HG03135 (cell line): ENCODE results near the gene LNPEP.
A peak's percentile ranks its signal among the peaks of the same experiment; 100 is the strongest.

ENCODE experiments used
- ATAC-seq: cut with Tn5 transposase; IDR thresholded peaks from one replicate; pipeline ENCODE4 v1.9.1; 2021; ENCODE audit warnings: mild to moderate bottlenecking, moderate library complexity; ENCODE audit not compliant: unreplicated experiment

The LNPEP gene

GRCh38 chr5:96935559-96936430, at the start of gene LNPEP:
LNPEP (plus strand) TSS chr5:96936080; CDS start chr5:96936156, 76 bp downstream.
- peak; percentile 44 for ATAC-seq

DNA sequence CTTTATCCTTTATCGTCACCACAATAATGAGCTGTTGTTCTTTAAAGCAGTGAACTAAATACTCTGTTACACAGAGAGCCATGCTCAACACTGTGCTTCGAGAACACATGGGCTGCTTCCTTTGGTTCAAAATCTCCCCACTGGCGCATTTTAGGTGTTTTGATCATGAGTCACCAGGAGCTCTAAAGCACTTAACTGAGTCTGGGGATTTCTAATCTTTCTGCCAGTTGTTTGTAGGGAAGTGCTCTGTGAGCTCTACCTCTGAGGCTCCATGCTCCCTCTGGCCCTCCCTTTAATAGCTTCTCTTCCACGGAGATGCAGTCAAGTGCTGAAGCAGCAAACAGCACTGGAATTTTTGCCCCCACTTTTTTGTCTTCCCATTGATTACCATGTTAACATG, 42.5 kb upstream of the LNPEP start:
- no peak for ATAC-seq

DNA sequence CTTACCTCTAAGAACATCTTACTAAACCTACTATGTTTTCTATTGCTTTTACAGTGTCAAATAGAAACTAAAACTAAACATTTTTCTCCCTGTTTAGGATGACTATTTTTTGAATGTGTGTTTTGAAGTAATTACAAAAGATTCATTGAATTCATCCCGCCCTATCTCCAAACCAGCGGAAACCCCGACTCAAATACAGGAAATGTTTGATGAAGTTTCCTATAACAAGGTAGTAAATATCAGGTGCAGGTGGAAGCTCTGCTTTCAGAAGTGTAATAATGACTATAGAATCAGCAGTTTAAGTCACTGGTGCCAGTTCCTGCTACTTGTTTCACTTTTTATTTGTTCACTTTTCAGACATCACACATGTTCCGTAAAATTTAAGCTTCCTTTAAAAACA, 39.6 kb upstream of the LNPEP start:
- peak; percentile 86 for ATAC-seq

DNA sequence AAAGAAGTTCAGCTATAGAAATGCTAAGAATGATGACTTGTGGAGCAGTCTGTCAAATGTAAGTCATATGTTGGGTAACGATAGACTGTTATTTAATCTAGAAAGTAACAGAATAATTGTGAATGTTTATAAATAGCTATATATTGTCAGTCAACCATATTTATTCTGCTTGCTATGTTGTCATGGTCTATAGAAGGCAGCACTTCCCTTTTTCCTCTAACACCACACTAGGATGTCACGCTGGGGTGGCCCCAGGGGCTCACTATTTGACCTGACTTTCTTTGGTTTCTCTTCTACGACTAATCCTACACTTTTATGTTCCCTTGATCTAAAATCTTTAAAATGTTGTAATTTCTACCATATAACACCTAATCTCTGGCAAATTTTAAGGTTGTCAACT, 39.1 kb upstream of the LNPEP start:
- peak; percentile 89 for ATAC-seq

GRCh38 chr5:96901384-96901783, 34.5 kb upstream of the LNPEP start:
- no peak for ATAC-seq

- ATAC-seq: no peak
Measured at GRCh38 chr5:96901841-96902240, 34.0 kb upstream of the LNPEP start.

DNA sequence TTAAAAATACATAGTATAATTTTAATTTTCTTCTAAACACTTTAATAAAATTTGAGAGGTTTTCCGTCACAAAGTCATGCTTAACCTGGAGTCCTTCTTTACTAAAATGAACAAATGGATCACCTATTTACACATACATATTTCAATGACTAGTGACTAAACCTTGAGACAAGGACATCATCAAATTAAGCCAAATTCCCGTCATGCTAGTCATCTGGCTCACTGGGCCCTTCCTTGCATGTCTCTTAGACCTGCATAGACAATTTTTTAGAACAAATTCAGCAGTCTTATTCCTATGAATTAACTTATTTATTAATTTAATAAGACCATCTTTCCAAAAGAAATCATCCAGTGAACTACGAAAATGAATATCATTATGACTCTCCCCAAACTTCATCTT, 33.0 kb upstream of the LNPEP start:
- no peak for ATAC-seq

DNA sequence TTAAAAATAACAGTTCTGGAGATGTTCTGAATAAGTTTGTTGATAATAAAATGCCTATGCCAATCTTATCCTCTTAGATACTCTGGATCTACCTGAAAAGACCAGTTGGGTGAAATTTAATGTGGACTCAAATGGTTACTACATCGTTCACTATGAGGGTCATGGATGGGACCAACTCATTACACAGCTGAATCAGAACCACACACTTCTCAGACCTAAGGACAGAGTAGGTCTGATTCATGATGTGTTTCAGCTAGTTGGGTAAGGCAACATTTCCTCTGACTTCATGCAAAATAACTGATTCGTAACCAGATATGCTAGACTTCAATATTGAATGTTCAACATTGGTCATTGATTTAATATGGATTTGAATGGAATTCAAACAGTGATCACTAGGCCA, 32.6 kb upstream of the LNPEP start:
- no peak for ATAC-seq

- ATAC-seq: no peak
Measured at GRCh38 chr5:96904054-96904931, 31.6 kb upstream of the LNPEP start.

DNA sequence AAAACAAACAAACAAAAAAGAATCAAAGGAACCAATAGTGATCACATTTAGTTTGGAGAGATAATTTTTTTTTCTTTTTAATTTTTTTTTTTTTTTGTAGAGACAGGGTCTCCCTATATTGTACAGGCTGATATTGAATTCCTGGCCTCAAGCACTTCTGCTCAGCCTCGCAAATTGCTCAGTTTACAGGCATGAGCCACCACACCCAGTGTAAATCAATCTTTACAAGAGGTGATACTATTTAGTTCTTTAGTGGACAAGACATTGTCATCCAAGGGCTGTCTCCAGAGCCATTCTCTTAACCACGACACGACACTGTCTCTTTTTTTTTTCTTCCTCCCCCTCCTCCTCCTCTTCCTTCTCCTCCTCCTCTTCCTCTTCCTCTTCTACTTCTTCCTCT, 30.0 kb upstream of the LNPEP start:
- no peak for ATAC-seq

GRCh38 chr5:96909003-96909402, 26.9 kb upstream of the LNPEP start:
- no peak for ATAC-seq

- ATAC-seq: no peak
Measured at GRCh38 chr5:96909435-96909834, 26.4 kb upstream of the LNPEP start.

DNA sequence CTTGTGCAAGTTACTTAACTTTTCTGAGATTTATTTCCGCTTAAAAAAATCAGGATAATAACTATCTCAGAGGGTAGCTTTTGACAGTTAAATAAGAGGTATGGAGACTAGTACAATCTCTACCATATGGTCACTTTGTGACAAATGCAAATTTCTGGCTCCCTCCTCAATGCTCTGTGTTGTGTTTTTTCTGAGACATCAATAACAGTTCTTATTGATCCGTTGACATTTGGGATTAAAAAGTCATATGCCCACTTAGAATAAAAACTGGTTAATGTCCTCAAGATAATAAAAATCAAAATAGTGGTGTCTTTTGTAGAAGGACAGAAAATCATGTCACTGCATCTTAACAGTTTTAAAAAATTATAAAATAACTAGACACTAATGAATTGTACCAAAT, 24.7 kb upstream of the LNPEP start:
- ATAC-seq: no peak

DNA sequence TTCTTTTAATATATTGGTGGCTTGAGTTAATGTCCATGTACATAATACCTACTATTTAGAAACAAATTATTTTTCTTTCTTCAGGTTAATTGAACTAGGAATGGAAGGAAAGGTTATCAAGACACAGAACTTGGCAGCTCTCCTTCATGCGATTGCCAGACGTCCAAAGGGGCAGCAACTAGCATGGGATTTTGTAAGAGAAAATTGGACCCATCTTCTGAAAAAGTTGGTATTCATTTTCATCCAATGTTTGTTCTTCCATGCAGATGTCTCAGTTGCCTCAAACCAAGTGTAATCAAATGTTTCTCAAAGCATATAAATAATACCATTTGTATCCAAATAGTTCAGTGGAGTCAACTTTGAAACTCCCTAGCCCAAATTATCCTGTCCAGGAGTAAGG, 22.6 kb upstream of the LNPEP start:
- ATAC-seq: no peak

DNA sequence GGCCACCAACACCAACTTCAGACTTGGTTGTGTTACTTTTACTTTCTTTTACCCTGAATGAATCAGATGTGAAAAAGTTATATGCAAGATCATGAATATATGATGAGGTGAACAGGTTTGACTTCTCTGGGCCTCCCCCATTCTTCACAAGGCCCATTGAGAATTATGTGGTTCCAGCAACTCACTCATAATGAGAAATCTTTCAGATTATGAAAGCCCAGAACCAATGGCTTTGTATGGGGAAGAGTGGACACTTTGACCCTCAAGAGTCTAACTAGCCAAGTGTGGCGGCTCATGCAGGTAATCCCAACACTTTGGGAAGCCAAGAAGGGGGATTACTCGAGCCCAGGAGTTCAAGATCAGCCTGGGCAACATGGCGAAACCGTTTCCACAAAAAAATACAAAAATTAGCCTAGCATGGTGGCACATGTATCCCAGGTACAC, 16.1 kb upstream of the LNPEP start:
- peak; percentile 50 for ATAC-seq

DNA sequence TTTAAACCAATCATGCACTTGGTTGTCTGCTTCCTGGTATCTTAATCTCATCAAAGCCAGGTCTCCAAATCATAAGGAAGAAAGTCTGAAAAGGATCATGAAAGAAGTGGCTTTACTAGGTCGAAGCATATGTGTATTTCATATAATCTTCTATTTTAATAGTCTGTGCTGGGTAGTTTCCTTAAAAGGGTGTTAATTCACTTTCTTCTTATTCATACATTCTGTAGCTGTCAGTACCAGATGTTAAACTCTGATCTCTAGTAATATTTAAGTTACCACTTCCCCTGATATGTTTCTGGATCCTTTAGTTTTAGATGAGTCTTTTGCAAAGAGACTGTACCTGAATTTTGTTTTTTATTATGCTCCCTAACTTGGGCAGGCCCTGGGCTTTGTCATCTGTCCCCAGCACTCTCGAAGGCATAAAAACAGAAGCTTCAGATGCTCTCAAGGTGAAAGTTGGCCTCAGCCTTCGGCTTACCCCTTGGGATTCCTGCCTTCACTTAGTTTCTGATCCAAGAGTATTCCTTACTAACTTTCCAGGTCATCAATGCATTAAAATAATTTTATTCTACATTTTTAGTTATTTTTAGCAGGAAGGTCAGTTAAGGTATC, 15.0 kb upstream of the LNPEP start:
- ATAC-seq: no peak

DNA sequence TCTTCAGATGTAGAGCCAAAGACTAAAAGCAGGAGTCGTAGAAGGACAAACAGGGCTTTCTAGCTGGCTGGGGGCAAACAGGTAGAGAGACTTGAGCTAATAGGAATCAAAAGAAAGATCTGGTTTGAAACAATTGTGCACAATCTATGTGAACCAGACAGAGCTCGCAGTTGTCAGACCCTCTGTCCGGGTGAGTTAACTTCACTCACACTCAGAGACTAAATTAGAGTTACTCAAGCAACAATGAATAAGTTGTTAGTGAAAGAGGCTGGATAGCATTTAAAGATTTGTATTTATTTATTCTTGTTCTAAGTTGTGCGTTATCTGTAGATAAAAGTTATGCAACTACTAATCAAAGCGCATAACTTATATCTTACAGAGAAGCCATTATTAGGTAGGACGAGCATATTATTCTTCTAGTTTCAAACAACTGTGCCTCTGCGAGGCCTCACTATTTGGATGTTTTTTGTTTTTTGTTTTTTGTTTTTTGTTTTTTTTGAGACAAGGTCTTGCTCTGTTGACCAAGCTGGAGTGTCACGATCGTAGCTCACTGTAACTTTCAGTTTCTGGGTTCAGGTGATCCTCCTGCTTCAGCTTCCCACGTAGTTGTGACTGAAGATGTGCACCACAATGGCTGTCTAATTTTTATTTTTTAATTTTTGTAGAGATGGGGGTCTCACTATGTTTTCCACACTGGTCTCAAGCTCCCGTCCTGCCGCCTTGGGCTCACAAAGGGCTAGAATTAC, 13.2 kb upstream of the LNPEP start:
- no peak for ATAC-seq

GRCh38 chr5:96924016-96924443, 11.8 kb upstream of the LNPEP start:
- ATAC-seq: no peak

DNA sequence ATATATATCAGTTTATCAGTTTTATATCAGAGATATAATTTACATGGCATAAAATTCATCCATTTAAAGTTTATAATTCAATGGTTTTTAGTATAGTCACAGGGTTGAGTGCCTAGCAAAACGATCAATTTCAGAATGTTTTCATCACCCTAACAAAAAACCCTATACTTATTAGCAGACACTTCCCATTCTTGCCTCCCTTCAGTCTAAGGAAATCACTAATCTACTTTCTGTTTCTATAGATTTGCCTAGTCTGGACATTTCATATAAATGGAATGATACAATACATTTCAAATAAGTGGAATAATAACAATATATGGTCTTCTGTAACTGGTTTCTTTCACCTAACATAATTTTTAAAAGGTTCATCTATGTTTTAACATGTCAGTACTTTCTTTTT, 9.6 kb upstream of the LNPEP start:
- no peak for ATAC-seq

- ATAC-seq: no peak
Measured at GRCh38 chr5:96927008-96927407, 8.9 kb upstream of the LNPEP start.
